HepG2 (cell line): ENCODE results near the gene THRB. TPM values are rescaled to one million over a fixed set of nuclear protein-coding genes. Genes with fewer than 3 reads are reported as not detected.

Source experiments
- ATAC-seq: fragments of 200-7000 bp; cut with Tn5 transposase; 3 replicates; pipeline ENCODE4 v1.9.1; 2020; ENCODE audit warnings: mild to moderate bottlenecking, moderate library complexity
- BruUV-seq: library from RNA; stranded (reverse); fragments of 400-500 nt; replicated peaks from 2 replicates; lab custom pipeline; 2021; lab: Mats Ljungman, UMichigan
- CTCF ChIA-PET: fragments of 300-600 bp; formaldehyde crosslinking; extraction: SDS; loops from one replicate; lab custom pipeline; 2021; ENCODE audit warnings: low total read pairs, inconsistent platforms, low intra/inter-chr PET ratio; lab: Yijun Ruan, JAX
- POLR2A ChIA-PET: fragments of 350-600 bp; sonication (Branson Sonifier 250); formaldehyde crosslinking; loops from one replicate; lab custom pipeline; 2020; ENCODE audit warnings: antibody characterized with exemption, inconsistent platforms; lab: Yijun Ruan, JAX
- DNase-seq: peaks from one replicate; pipeline ENCODE4 v3.0.0-alpha.2; 2015; ENCODE audit warnings: low spot score
- FAIRE-seq: peaks from 3 replicates; lab custom pipeline; 2011; peaks lifted over from hg19 to GRCh38; lab: Jason Lieb, UNC
- H2AFZ ChIP-seq: one replicate; pipeline ENCODE4 v1.6.1; 2011; ENCODE audit warnings: low read length, inconsistent platforms
- H3K27ac ChIP-seq: fragments of 300-600 bp; 3 replicates; pipeline ENCODE4 v1.8.0; 2011; ENCODE audit warnings: mixed run types, mild to moderate bottlenecking, mixed read lengths, low read length, inconsistent platforms; ENCODE audit not compliant: insufficient read depth; ENCODE audit errors: extremely low read length
- H3K27me3 ChIP-seq, 2 experiments: fragments of 200-600 bp in 1 of 2; 2 replicates in 1 of 2; 3 replicates in 1 of 2; pipeline versions ENCODE4 v1.6.0 to v1.8.0; 2011; ENCODE audit warnings: low read length in 2 of 2, mild to moderate bottlenecking in 2 of 2, moderate library complexity in 2 of 2, inconsistent platforms in 1 of 2; ENCODE audit not compliant: insufficient read depth in 2 of 2, control insufficient read depth in 1 of 2
- H3K36me3 ChIP-seq, 2 experiments: fragments of 200-600 bp in 1 of 2; replicated peaks in 1 of 2; 2 replicates in 1 of 2; 3 replicates in 1 of 2; pipeline versions ENCODE4 v1.5.1 to v1.8.0; 2011; ENCODE audit warnings: low read length in 2 of 2, inconsistent platforms in 1 of 2; ENCODE audit not compliant: insufficient read depth in 2 of 2, control insufficient read depth in 1 of 2
- H3K4me1 ChIP-seq: 2 replicates; pipeline ENCODE4 v1.5.1; 2012; ENCODE audit warnings: low read length, inconsistent platforms; ENCODE audit not compliant: insufficient read depth
- H3K4me2 ChIP-seq: 2 replicates; pipeline ENCODE4 v1.6.0; 2011; ENCODE audit warnings: low read depth, low read length, inconsistent platforms
- H3K4me3 ChIP-seq, 3 experiments: fragments of 200-600 bp in 1 of 3; sonication (generic), shearing (Covaris generic) in 1 of 3; replicated peaks in 1 of 3; 2 replicates each; pipeline ENCODE4 v1.5.1; 2011 to 2016; ENCODE audit warnings: low read length in 3 of 3, inconsistent platforms in 2 of 3, low read depth in 2 of 3, mild to moderate bottlenecking in 2 of 3, control low read depth in 1 of 3, mixed read lengths in 1 of 3; ENCODE audit not compliant: insufficient read depth in 1 of 3
- H3K79me2 ChIP-seq: one replicate; pipeline ENCODE4 v1.6.1; 2011; ENCODE audit warnings: low read length, inconsistent platforms; ENCODE audit not compliant: insufficient read depth
- H3K9ac ChIP-seq: 2 replicates; pipeline ENCODE4 v1.6.0; 2011; ENCODE audit warnings: mild to moderate bottlenecking, low read depth, low read length, inconsistent platforms; ENCODE audit not compliant: insufficient read depth
- H3K9me3 ChIP-seq: 2 replicates; pipeline ENCODE4 v1.5.1; 2012; ENCODE audit warnings: mild to moderate bottlenecking, low read length
- H4K20me1 ChIP-seq: 2 replicates; pipeline ENCODE4 v1.6.0; 2011; ENCODE audit warnings: inconsistent platforms, mild to moderate bottlenecking, low read length, moderate library complexity; ENCODE audit not compliant: insufficient read depth
- CAMTA2 ChIP-seq: sonication (generic); formaldehyde crosslinking; IDR thresholded peaks from 2 replicates; pipeline ENCODE4 v1.4.0; 2020; ENCODE audit warnings: mild to moderate bottlenecking, missing genetic modification reagents, borderline replicate concordance
- IKZF1 ChIP-seq: fragments of 450-650 bp; IDR thresholded peaks from 2 replicates; pipeline ENCODE4 v1.7.1; 2016
- KDM1A ChIP-seq: IDR thresholded peaks from 2 replicates; pipeline ENCODE4 v1.6.1; 2016; ENCODE audit warnings: missing compliant biosample characterization
- NBN ChIP-seq: fragments of 450-650 bp; conservative IDR thresholded peaks from 2 replicates; pipeline ENCODE4 v1.6.1; 2017
- PREB ChIP-seq: sonication (generic); formaldehyde crosslinking; IDR thresholded peaks from 2 replicates; pipeline ENCODE4 v1.4.0; 2020; ENCODE audit warnings: missing genetic modification reagents
- RFXAP ChIP-seq: sonication (generic); formaldehyde crosslinking; IDR thresholded peaks from 2 replicates; pipeline ENCODE4 v1.4.0; 2020; ENCODE audit warnings: missing genetic modification reagents, borderline replicate concordance
- WIZ ChIP-seq: sonication (generic); formaldehyde crosslinking; IDR thresholded peaks from 2 replicates; pipeline ENCODE4 v1.5.1; 2020; ENCODE audit warnings: mild to moderate bottlenecking, missing genetic modification reagents
- ZBTB7B ChIP-seq: sonication (generic); formaldehyde crosslinking; IDR thresholded peaks from 2 replicates; pipeline ENCODE4 v1.4.0; 2020; ENCODE audit warnings: missing genetic modification reagents
- ZFAT ChIP-seq: sonication (generic); formaldehyde crosslinking; conservative IDR thresholded peaks from 2 replicates; pipeline ENCODE4 v1.8.1; 2023; ENCODE audit warnings: missing genetic modification reagents, inconsistent platforms
- ZNF12 ChIP-seq: sonication (generic); formaldehyde crosslinking; IDR thresholded peaks from 2 replicates; pipeline ENCODE4 v1.5.0; 2020; ENCODE audit warnings: missing genetic modification reagents
- ZNF136 ChIP-seq: sonication (generic); formaldehyde crosslinking; IDR thresholded peaks from 2 replicates; pipeline ENCODE4 v1.8.1; 2022; ENCODE audit warnings: low read depth, mild to moderate bottlenecking, moderate library complexity, missing genetic modification reagents
- ZNF160 ChIP-seq: sonication (generic); formaldehyde crosslinking; IDR thresholded peaks from 2 replicates; pipeline ENCODE4 v1.8.0; 2022; ENCODE audit warnings: mild to moderate bottlenecking, inconsistent platforms, missing genetic modification reagents
- ZNF326 ChIP-seq: sonication (generic); formaldehyde crosslinking; IDR thresholded peaks from 2 replicates; pipeline ENCODE4 v1.4.0; 2020; ENCODE audit warnings: missing genetic modification reagents, borderline replicate concordance
- ZUFSP ChIP-seq: sonication (generic); formaldehyde crosslinking; IDR thresholded peaks from 2 replicates; pipeline ENCODE4 v1.9.0; 2021; ENCODE audit warnings: missing genetic modification reagents, mild to moderate bottlenecking, borderline replicate concordance
- WGBS: methylation state at CpG from one replicate; pipeline ENCODE4 v1.1.6; 2017; ENCODE audit warnings: low lambda C conversion rate; 5-methylcytosine and 5-hydroxymethylcytosine counted together
- in situ Hi-C: cut with HindIII; loops from 2 replicates; pipeline ENCODE4 v1.10.0; 2017; ENCODE audit warnings: low pct_unique_long_range_greater_than_20kb; ENCODE audit not compliant: extremely low pct_ligation_motif_present
- intact Hi-C: fragments of 100-400 bp; cut with micrococcal nuclease; formaldehyde crosslinking; loops from one replicate; pipeline ENCODE4 v1.10.0; 2022; ENCODE audit not compliant: unreplicated experiment
- polyA plus RNA-seq, 8 experiments: library from polyadenylated mRNA; depleted of rRNA in 3 of 8; stranded (reverse) in 7 of 8; unstranded in 1 of 8; fragments of >200 nt; fragmentation: Illumina TruSeq in 4 of 8; extraction: Trizol in 4 of 8; gene quantifications; 2 replicates each; pipeline versions ENCODE4 v1.2.1 to v1.2.3, GENCODE V29; 2011 to 2016; ENCODE audit warnings: low read depth in 4 of 8, missing spikeins in 1 of 8, mixed read lengths in 1 of 8; ENCODE audit not compliant: insufficient read depth in 1 of 8
- total RNA-seq, 5 experiments: library from RNA; depleted of rRNA; stranded (reverse); fragments of >200 nt; fragmentation: Illumina TruSeq; extraction: Trizol; gene quantifications; 2 replicates each; pipeline ENCODE4 v1.2.3, GENCODE V29; 2016; ENCODE audit warnings: low read depth in 1 of 5

Gene THRB
- total and polyA plus RNA-seq, 2 of the 13 experiments (the other 11 are each of a cell fraction or from before 2014, with no cell fraction given): 4.7 to 22.7 TPM

- TF ChIP-seq ZUFSP (CRISPR knock-in tag) (no peak), ZNF136 (CRISPR knock-in tag) (no peak), NBN (no peak)
- TF ChIP-seq, all 625 proteins: peak for 0
Observed at GRCh38 chr3:24510030-24510648, 15.5 kb upstream of the THRB start (continued).

GRCh38 chr3:24508423-24508839 is 13.8 kb upstream of the THRB start:
- no peak for TF ChIP-seq ZFAT (CRISPR knock-in tag)
- no peak for TF ChIP-seq KDM1A (CRISPR knock-in tag)
- no peak for TF ChIP-seq WIZ (CRISPR knock-in tag)
- TF ChIP-seq ZNF12 (CRISPR knock-in tag): no peak
- no peak for TF ChIP-seq IKZF1
- no peak for TF ChIP-seq CAMTA2 (CRISPR knock-in tag)
- TF ChIP-seq PREB (CRISPR knock-in tag): no peak
- no peak for TF ChIP-seq RFXAP (CRISPR knock-in tag)
- no peak for TF ChIP-seq ZNF326 (CRISPR knock-in tag)
- TF ChIP-seq ZBTB7B: no peak
- no peak for TF ChIP-seq ZNF160 (CRISPR knock-in tag)
- H3K79me2 ChIP-seq: no peaks in the 10 kb centered on the region
- no peak overlapping the region for H3K4me2 ChIP-seq
- intact Hi-C loops (no loop called here), in situ Hi-C loops (no loop called here)
- ChIA-PET POLR2A (no interaction called here), CTCF (no interaction called here)
- no peaks in the 10 kb centered on the region; a peak in 1 of 5 replicates for H3K36me3 ChIP-seq
- no peaks in the 10 kb centered on the region for H4K20me1 ChIP-seq
- H3K27ac ChIP-seq: no peak overlapping the region
- H3K4me1 ChIP-seq: no peaks in the 10 kb centered on the region
- no peak for FAIRE-seq
- H2AFZ ChIP-seq: no peak overlapping the region
- H3K9me3 ChIP-seq: no peaks in the 10 kb centered on the region
- BruUV-seq: no TSS peak
- no peak overlapping the region for H3K9ac ChIP-seq
- no peak for ATAC-seq
- no peaks in the 10 kb centered on the region for H3K27me3 ChIP-seq
- no peak for DNase-seq
- 100% methylated on average over 1 of the region's 1 CpG for WGBS
- H3K4me3 ChIP-seq: no peak overlapping the region
